Endothelial cell (in vitro differentiated cells): ENCODE data around the gene DPM1. TPM values are rescaled to one million over a fixed set of nuclear protein-coding genes. Genes with fewer than 3 reads are reported as not detected.

Source experiments
- DNase-seq: peaks from one replicate; pipeline ENCODE4 v3.0.0; 2021; ENCODE audit warnings: low spot score
- H3K27ac Mint-ChIP-seq: one replicate; pipeline ENCODE4 v1.8.0; 2021; ENCODE audit warnings: mixed read lengths, inconsistent platforms; ENCODE audit not compliant: unreplicated experiment
- H3K27me3 Mint-ChIP-seq: one replicate; pipeline ENCODE4 v1.8.0; 2021; ENCODE audit warnings: mild to moderate bottlenecking, moderate library complexity, mixed read lengths, inconsistent platforms; ENCODE audit not compliant: unreplicated experiment
- H3K36me3 Mint-ChIP-seq: one replicate; pipeline ENCODE4 v1.8.0; 2021; ENCODE audit warnings: mild to moderate bottlenecking, low read depth, mixed read lengths, inconsistent platforms; ENCODE audit not compliant: unreplicated experiment
- H3K4me1 Mint-ChIP-seq: one replicate; pipeline ENCODE4 v1.8.0; 2021; ENCODE audit warnings: mild to moderate bottlenecking, mixed read lengths, inconsistent platforms; ENCODE audit not compliant: unreplicated experiment
- H3K4me3 Mint-ChIP-seq: one replicate; pipeline ENCODE4 v1.8.0; 2021; ENCODE audit warnings: mild to moderate bottlenecking, mixed read lengths, inconsistent platforms; ENCODE audit not compliant: unreplicated experiment
- H3K9me3 Mint-ChIP-seq: one replicate; pipeline ENCODE4 v1.8.0; 2021; ENCODE audit warnings: mixed read lengths, inconsistent platforms; ENCODE audit not compliant: unreplicated experiment
- CTCF ChIP-seq: fragments of 200-600 bp; sonication (generic); IDR thresholded peaks from one replicate; pipeline ENCODE4 v1.5.0; 2021; ENCODE audit warnings: antibody characterized with exemption; ENCODE audit not compliant: unreplicated experiment
- total RNA-seq: library from RNA; stranded (reverse); fragmentation: NEBNext Ultra II Directional; extraction: Animal tissue kit (Norgen Biotek cat#: 25700); gene quantifications from one replicate; pipeline ENCODE4 v1.2.1, GENCODE V29; 2021; ENCODE audit not compliant: unreplicated experiment

Gene DPM1
- total RNA-seq, 1 donor from 2014 or later, result 40.0 TPM

GRCh38 chr20:51002633-51003032 is 44.3 kb upstream of the DPM1 start:
- no peaks in the 10 kb centered on the region for H3K4me1 Mint-ChIP-seq
- no peak overlapping the region for H3K27ac Mint-ChIP-seq
- H3K9me3 Mint-ChIP-seq, result no peaks in the 10 kb centered on the region
- peaks cover 10% of the 10 kb centered on the region for H3K36me3 Mint-ChIP-seq
- H3K4me3 Mint-ChIP-seq, result no peak overlapping the region
- peaks cover 13% of the 10 kb centered on the region for H3K27me3 Mint-ChIP-seq
- DNase-seq, result no peak
- no peak for TF ChIP-seq CTCF

DNA sequence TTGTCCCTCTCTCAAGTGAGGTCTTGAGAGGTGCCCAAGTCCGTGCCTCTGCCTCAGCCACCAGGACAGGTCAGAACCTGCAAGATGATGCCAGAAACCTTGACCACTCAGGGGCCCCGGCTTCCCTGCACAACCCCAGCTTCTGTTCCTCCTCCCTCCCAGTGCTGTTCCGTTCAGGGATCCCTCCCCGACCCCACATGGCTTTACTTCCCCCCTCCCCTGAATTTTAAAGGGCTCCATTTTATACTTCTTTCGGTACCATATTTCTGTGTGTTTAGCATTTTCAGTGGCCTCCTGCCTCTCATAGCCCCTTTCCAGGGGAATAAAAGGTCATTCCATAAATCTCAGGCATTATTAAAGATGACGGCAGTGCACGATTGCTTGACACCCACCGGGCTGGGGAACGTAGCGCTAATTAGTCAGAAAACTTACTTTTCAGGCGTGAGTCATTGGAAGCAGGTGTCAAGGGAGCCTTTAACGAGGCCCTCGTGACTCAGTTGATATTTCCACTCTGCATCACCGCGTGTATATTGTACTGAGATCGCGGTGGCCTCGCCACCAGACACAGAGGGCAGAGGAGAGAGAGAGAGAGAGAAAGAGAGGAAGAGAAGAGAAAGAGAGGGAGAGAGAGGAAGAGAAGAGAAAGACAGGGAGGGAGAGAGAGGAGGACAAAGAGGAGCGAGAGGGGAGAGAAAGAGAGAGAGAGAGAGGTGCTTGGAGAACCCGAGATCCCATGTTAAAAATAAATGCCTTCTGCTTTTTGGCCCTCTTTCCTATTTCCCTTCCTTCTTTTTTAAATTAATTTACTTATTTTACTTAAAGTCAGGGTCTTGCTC is 43.3 kb upstream of the DPM1 start:
- no peak for DNase-seq
- Mint-ChIP-seq H3K9me3 (no peaks in the 10 kb centered on the region), H3K27me3 (peaks cover 13% of the 10 kb centered on the region), H3K4me1 (no peaks in the 10 kb centered on the region), H3K36me3 (peaks cover 10% of the 10 kb centered on the region), H3K27ac (no peak overlapping the region), H3K4me3 (no peak overlapping the region)
- no peak for TF ChIP-seq CTCF

DNA sequence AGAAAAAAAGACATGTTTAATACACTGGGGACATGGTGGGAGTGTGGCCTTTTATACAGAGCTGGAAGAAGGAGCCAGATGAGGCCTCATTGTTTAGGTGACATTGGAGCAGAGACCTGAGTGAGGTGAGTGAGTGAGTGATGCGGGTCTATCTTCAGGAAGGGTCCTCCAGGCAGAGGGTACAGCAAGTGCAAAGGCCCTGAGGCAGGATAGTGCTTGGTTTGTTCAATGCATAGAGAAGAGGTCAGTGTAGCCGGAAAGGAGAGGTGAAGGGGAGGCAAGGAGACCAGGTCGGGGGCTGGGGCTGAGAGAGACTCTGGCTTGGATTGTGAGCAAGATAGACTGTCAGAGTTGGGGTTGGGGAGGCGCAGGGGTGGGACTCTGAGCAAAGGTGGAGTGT is 41.0 kb upstream of the DPM1 start:
- Mint-ChIP-seq H3K27me3 (peaks cover 6% of the 10 kb centered on the region), H3K9me3 (no peaks in the 10 kb centered on the region), H3K4me1 (no peaks in the 10 kb centered on the region), H3K27ac (no peak overlapping the region), H3K4me3 (no peak overlapping the region), H3K36me3 (peaks cover 4% of the 10 kb centered on the region)
- no peak for TF ChIP-seq CTCF
- no peak for DNase-seq

- H3K27me3 Mint-ChIP-seq, result peaks cover 3% of the 10 kb centered on the region
- no peak overlapping the region for H3K4me3 Mint-ChIP-seq
- H3K36me3 Mint-ChIP-seq, result no peaks in the 10 kb centered on the region
- no peak for TF ChIP-seq CTCF
- no peak for DNase-seq
- H3K9me3 Mint-ChIP-seq, result no peaks in the 10 kb centered on the region
- no peak overlapping the region for H3K27ac Mint-ChIP-seq
- H3K4me1 Mint-ChIP-seq, result no peaks in the 10 kb centered on the region
Measured at GRCh38 chr20:50996901-50997865, 38.9 kb upstream of the DPM1 start.
